Measurements from ENCODE around the gene LYAR. TPM values are rescaled to one million over a fixed set of nuclear protein-coding genes. Genes with fewer than 3 reads are reported as not detected.
A peak's percentile ranks its signal among the peaks of the same experiment; 100 is the strongest.

LYAR gene
- polyA plus RNA-seq, 1 donor (not counting 4 experiments of a cell fraction or from before 2014, with no cell fraction given): 19.8 TPM

DNA sequence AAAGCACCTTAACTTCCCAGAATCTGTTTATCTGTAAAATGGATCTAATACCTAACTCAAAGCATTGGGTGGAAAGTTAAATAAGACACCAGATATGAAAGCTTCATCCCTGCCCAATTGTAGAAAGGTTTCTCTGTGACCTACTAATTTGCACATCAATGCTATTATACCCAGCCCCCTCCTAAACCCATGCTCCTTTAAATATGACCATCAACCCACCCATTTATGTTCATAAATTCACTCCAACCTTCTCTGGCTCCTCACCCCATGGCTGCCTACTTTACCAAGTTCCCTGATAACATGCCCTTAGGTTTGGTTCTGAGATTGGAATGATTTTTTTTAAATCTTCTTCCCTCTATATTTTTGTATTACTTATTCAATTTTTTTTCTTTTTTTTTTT is 1.9 kb downstream of the LYAR start:
- H3K9me3 ChIP-seq (ENCODE audit: control insufficient read depth, low read depth, low read length): no peaks in the 10 kb centered on the region
- DNase-seq (ENCODE audit: low read depth, low spot score): no peak
- H3K9me1 ChIP-seq (ENCODE audit: control insufficient read depth, extremely low read depth, insufficient read depth, low read length): no peaks in the 10 kb centered on the region
- H3K4me1 ChIP-seq (ENCODE audit: control insufficient read depth, extremely low read depth, insufficient read depth, low read length): peaks cover 17% of the 10 kb centered on the region
- H2AFZ ChIP-seq (ENCODE audit: control insufficient read depth, low read length): no peak overlapping the region
- FAIRE-seq: no peak
- no peak overlapping the region for H3K27ac ChIP-seq (ENCODE audit: control insufficient read depth, insufficient read depth, low read length)
- H3K9ac ChIP-seq (ENCODE audit: control insufficient read depth, extremely low read depth, insufficient read depth, low read length): no peak overlapping the region
- TF ChIP-seq EZH2 (IDR thresholded peaks at IDR 0.05; ENCODE audit: low read length): no peak
- TF ChIP-seq, protein P1, sequence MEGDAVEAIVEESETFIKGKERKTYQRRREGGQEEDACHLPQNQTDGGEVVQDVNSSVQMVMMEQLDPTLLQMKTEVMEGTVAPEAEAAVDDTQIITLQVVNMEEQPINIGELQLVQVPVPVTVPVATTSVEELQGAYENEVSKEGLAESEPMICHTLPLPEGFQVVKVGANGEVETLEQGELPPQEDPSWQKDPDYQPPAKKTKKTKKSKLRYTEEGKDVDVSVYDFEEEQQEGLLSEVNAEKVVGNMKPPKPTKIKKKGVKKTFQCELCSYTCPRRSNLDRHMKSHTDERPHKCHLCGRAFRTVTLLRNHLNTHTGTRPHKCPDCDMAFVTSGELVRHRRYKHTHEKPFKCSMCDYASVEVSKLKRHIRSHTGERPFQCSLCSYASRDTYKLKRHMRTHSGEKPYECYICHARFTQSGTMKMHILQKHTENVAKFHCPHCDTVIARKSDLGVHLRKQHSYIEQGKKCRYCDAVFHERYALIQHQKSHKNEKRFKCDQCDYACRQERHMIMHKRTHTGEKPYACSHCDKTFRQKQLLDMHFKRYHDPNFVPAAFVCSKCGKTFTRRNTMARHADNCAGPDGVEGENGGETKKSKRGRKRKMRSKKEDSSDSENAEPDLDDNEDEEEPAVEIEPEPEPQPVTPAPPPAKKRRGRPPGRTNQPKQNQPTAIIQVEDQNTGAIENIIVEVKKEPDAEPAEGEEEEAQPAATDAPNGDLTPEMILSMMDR (optimal IDR thresholded peaks at IDR 0.05 in 1 of 3, IDR thresholded peaks at IDR 0.05 in 1 of 3, conservative IDR thresholded peaks at IDR 0.05 in 1 of 3; ENCODE audit: extremely low read depth in 1 of 3, insufficient read depth in 2 of 3, low read length in 3 of 3): no peak
- dilution Hi-C loops (cut with MboI; ENCODE audit: extremely low pct_ligation_motif_present, low sequenced_read_pairs): no loop called here
- peaks cover 8 to 29% of the 10 kb centered on the region in 2 experiments for H3K36me3 ChIP-seq (ENCODE audit: control insufficient read depth in 2 of 2, extremely low read depth in 1 of 2, insufficient read depth in 2 of 2, low read length in 2 of 2)
- H4K20me1 ChIP-seq (ENCODE audit: control insufficient read depth, extremely low read depth, insufficient read depth, low read length): no peaks in the 10 kb centered on the region
- H3K79me2 ChIP-seq (ENCODE audit: control insufficient read depth, insufficient read depth, low read length): peaks cover 74% of the 10 kb centered on the region
- H3K4me3 ChIP-seq (ENCODE audit: control insufficient read depth in 2 of 3, extremely low read depth in 1 of 3, insufficient read depth in 2 of 3, low read depth in 1 of 3, low read length in 3 of 3): no peak overlapping the region
- H3K27me3 ChIP-seq (ENCODE audit: control insufficient read depth, extremely low read depth, insufficient read depth, low read length): no peaks in the 10 kb centered on the region
- H3K4me2 ChIP-seq (ENCODE audit: control insufficient read depth, extremely low read depth, insufficient read depth, low read depth, low read length): no peak overlapping the region

DNA sequence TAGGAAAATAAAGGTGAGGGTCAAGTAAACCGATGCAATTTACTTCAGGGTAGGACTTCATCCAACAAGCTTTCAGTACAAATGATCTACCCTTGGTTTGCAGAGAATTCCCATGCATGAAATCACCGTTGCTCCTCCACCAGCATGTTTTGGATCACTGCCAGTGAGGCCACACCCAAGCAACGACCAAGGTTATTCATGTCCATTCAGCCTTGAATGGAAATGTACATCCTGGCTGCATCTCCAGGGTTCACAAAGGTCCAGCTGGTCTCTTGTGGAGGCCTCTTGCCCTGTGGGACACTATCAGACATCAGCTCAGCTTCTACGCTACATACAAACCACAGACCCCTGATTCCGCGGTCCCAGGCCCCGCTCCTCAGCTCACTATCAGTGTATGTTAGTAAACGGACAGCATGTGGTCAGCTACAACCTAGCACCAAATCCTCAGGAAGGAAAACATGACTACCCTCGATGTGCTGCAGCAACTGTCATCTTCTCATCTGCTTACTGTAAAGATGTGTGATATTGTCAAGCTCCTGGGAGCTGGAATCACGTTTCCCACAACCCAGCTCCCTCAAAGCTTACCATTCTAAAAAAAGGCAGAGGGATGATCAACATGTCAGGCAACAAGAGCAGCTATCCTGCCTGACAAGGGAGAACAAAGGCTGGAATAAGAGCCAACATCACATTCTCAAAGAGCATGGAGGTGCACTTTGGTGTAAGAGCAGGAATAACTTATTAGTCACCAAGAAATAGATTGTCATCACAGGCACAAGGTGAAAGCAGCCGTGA is 4.9 kb downstream of the LYAR start:
- dilution Hi-C loops (cut with MboI; ENCODE audit: extremely low pct_ligation_motif_present, low sequenced_read_pairs): no loop called here
- Histone ChIP-seq H3K36me3 (ENCODE audit: control insufficient read depth in 2 of 2, extremely low read depth in 1 of 2, insufficient read depth in 2 of 2, low read length in 2 of 2) (peaks cover 24 to 37% of the 10 kb centered on the region in 2 experiments), H3K4me1 (ENCODE audit: control insufficient read depth, extremely low read depth, insufficient read depth, low read length) (peaks cover 15% of the 10 kb centered on the region), H3K9me1 (ENCODE audit: control insufficient read depth, extremely low read depth, insufficient read depth, low read length) (no peaks in the 10 kb centered on the region), H3K9me3 (ENCODE audit: control insufficient read depth, low read depth, low read length) (no peaks in the 10 kb centered on the region), H3K79me2 (ENCODE audit: control insufficient read depth, insufficient read depth, low read length) (peaks cover 53% of the 10 kb centered on the region), H3K4me2 (ENCODE audit: control insufficient read depth, extremely low read depth, insufficient read depth, low read depth, low read length) (no peak overlapping the region), H2AFZ (ENCODE audit: control insufficient read depth, low read length) (no peak overlapping the region), H4K20me1 (ENCODE audit: control insufficient read depth, extremely low read depth, insufficient read depth, low read length) (no peaks in the 10 kb centered on the region), H3K27ac (ENCODE audit: control insufficient read depth, insufficient read depth, low read length) (no peak overlapping the region), H3K27me3 (ENCODE audit: control insufficient read depth, extremely low read depth, insufficient read depth, low read length) (no peaks in the 10 kb centered on the region), H3K4me3 (ENCODE audit: control insufficient read depth in 2 of 3, extremely low read depth in 1 of 3, insufficient read depth in 2 of 3, low read depth in 1 of 3, low read length in 3 of 3) (no peak overlapping the region), H3K9ac (ENCODE audit: control insufficient read depth, extremely low read depth, insufficient read depth, low read length) (no peak overlapping the region)
- FAIRE-seq (peak; percentile 26), DNase-seq (ENCODE audit: low read depth, low spot score) (no peak)
- TF ChIP-seq, protein P1 (optimal IDR thresholded peaks at IDR 0.05 in 1 of 3, IDR thresholded peaks at IDR 0.05 in 1 of 3, conservative IDR thresholded peaks at IDR 0.05 in 1 of 3; ENCODE audit: extremely low read depth in 1 of 3, insufficient read depth in 2 of 3, low read length in 3 of 3): no peak
- TF ChIP-seq EZH2 (IDR thresholded peaks at IDR 0.05; ENCODE audit: low read length): no peak

Data from keratinocyte (primary cell).